ENCODE data around the gene KRTAP5-3.

Gene KRTAP5-3

GRCh38 chr11:1559111-1559951, 48.9 kb downstream of the KRTAP5-3 start:
- no peak overlapping the region for H3K4me3 ChIP-seq (ENCODE audit: low read depth, low read length)
- TF ChIP-seq, protein P1, sequence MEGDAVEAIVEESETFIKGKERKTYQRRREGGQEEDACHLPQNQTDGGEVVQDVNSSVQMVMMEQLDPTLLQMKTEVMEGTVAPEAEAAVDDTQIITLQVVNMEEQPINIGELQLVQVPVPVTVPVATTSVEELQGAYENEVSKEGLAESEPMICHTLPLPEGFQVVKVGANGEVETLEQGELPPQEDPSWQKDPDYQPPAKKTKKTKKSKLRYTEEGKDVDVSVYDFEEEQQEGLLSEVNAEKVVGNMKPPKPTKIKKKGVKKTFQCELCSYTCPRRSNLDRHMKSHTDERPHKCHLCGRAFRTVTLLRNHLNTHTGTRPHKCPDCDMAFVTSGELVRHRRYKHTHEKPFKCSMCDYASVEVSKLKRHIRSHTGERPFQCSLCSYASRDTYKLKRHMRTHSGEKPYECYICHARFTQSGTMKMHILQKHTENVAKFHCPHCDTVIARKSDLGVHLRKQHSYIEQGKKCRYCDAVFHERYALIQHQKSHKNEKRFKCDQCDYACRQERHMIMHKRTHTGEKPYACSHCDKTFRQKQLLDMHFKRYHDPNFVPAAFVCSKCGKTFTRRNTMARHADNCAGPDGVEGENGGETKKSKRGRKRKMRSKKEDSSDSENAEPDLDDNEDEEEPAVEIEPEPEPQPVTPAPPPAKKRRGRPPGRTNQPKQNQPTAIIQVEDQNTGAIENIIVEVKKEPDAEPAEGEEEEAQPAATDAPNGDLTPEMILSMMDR (IDR thresholded peaks at IDR 0.05; ENCODE audit: low read depth, low read length) = no peak
- in situ Hi-C loops (cut with HindIII; ENCODE audit: low sequenced_read_pairs) = no loop called here
- DNase-seq (ENCODE audit: low read depth, low spot score) = peak; percentile 44

GRCh38 chr11:1558775-1559110, 49.5 kb downstream of the KRTAP5-3 start:
- in situ Hi-C loops (cut with HindIII; ENCODE audit: low sequenced_read_pairs) = no loop called here
- no peak overlapping the region for H3K4me3 ChIP-seq (ENCODE audit: low read depth, low read length)
- DNase-seq (ENCODE audit: low read depth, low spot score) = no peak
- TF ChIP-seq, protein P1 (IDR thresholded peaks at IDR 0.05; ENCODE audit: low read depth, low read length) = no peak

- TF ChIP-seq, protein P1 (IDR thresholded peaks at IDR 0.05; ENCODE audit: low read depth, low read length) = no peak
- DNase-seq (ENCODE audit: low read depth, low spot score) = peak; percentile 70
- no peak overlapping the region for H3K4me3 ChIP-seq (ENCODE audit: low read depth, low read length)
- in situ Hi-C loops (cut with HindIII; ENCODE audit: low sequenced_read_pairs) = no loop called here
These were observed 50.1 kb downstream of the KRTAP5-3 start for GRCh38 chr11:1557904-1558774.

All from astrocyte of the spinal cord (primary cell).